RPMI7951 (cell line): Measurements from ENCODE around the gene TMF1. TPM values are rescaled to one million over a fixed set of nuclear protein-coding genes. Genes with fewer than 3 reads are reported as not detected.

Source experiments
- DNase-seq: peaks from one replicate; pipeline ENCODE4 v3.0.0-alpha.2; 2012; ENCODE audit warnings: low read depth
- total RNA-seq: library from RNA; depleted of rRNA; stranded (reverse); fragments of >200 nt; shearing (Covaris generic); gene quantifications from 2 replicates; pipeline ENCODE4 v1.2.3, GENCODE V29; 2014; rRNA removed

Gene TMF1
- total RNA-seq, 1 experiment from 2014 or later, result 27.3 TPM

GRCh38 chr3:68977486-68978167, 74.5 kb downstream of the TMF1 start:
- no peak for DNase-seq

- DNase-seq, result no peak
Observed at GRCh38 chr3:68974711-68975110, 77.4 kb downstream of the TMF1 start.

GRCh38 chr3:68973639-68974038, 78.5 kb downstream of the TMF1 start:
- no peak for DNase-seq

GRCh38 chr3:68972358-68972979, 79.7 kb downstream of the TMF1 start:
- peak; percentile 64 for DNase-seq

Other genes with a start within 250 kb of the TMF1 start
- not detected in 2 replicates for gene TAFA4, start 119.8 kb downstream of the TMF1 start, total RNA-seq
- gene EOGT, start 38.6 kb downstream of the TMF1 start, total RNA-seq, result 41.7 and 43.0 TPM in 2 replicates
- gene UBA3, start 28.0 kb upstream of the TMF1 start, total RNA-seq, result 104 and 127 TPM in 2 replicates
- 167 and 175 TPM in 2 replicates for gene ARL6IP5, start 32.6 kb upstream of the TMF1 start, total RNA-seq
- not detected in 2 replicates for gene LMOD3, start 70.3 kb upstream of the TMF1 start, total RNA-seq